RKO (cell line): Measurements from ENCODE around the gene ASPHD1.

Experiments used
- DNase-seq: peaks from one replicate; pipeline ENCODE4 v3.0.0-alpha.2; 2016; ENCODE audit warnings: low spot score

Gene ASPHD1

GRCh38 chr16:29943846-29944799 is 43.8 kb downstream of the ASPHD1 start:
- DNase-seq: peak; percentile 98

- DNase-seq: no peak
Observed at GRCh38 chr16:29947897-29948296, 47.6 kb downstream of the ASPHD1 start.

DNA sequence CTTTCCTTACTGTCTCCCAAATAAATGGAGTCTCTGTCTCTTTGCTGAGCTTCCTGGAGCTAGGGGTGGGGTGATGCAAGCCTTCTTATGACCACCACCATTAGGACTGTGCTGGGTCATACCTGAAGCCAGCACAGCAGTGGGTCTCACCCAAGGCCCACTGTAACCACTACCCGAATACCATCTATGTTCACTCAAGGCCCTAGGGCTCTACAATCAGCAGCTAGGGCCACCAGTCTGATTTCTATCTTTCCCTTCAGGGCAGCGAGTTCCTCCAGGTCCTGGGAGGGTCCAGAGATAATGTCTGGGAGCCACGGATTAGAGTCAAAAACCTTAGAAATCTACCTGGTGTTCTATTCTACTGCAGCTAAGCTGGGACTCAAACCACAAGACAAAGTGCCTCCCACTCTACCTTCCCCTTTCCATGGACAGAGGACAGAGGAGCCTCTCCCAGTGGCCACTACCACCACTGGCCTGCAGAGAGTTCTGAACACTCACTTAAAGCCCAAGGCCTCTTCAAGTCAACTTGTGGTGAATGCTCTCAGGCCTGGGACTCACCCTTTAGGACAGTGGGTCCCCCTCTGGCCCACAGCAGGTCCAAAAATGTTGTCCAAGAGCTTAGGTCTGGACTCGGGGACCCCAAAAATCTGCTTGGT is 50.6 kb downstream of the ASPHD1 start:
- DNase-seq: no peak

GRCh38 chr16:29951625-29952365 is 51.5 kb downstream of the ASPHD1 start:
- DNase-seq: no peak
